ENCODE measurements around the gene NUDT14. TPM values are rescaled to one million over a fixed set of nuclear protein-coding genes. Genes with fewer than 3 reads are reported as not detected.

NUDT14 gene
- total and polyA plus RNA-seq, 2 experiments from 2014 or later: 14.8 to 38.4 TPM

DNA sequence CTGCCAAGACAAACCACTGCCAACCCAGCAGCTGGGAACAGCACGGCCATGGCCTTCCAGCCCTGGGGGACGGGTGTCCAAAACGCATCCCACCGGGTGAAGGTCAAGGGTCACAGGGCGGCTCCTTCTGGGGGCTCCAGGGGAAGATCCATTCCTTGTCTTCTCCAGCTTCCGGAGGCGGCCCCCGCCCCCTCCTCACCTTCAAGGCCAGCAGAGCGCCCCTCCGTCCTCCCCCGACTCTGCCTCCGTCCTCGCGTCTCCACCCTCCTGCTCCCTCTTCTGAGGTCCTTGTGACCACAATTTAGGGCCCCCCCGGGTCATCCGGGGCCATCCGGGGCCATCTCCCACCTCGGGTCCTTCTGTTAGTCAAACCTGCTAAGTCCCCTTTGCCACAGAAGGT lies 3.9 kb upstream of the NUDT14 start (continued):
- TF ChIP-seq, protein P1, sequence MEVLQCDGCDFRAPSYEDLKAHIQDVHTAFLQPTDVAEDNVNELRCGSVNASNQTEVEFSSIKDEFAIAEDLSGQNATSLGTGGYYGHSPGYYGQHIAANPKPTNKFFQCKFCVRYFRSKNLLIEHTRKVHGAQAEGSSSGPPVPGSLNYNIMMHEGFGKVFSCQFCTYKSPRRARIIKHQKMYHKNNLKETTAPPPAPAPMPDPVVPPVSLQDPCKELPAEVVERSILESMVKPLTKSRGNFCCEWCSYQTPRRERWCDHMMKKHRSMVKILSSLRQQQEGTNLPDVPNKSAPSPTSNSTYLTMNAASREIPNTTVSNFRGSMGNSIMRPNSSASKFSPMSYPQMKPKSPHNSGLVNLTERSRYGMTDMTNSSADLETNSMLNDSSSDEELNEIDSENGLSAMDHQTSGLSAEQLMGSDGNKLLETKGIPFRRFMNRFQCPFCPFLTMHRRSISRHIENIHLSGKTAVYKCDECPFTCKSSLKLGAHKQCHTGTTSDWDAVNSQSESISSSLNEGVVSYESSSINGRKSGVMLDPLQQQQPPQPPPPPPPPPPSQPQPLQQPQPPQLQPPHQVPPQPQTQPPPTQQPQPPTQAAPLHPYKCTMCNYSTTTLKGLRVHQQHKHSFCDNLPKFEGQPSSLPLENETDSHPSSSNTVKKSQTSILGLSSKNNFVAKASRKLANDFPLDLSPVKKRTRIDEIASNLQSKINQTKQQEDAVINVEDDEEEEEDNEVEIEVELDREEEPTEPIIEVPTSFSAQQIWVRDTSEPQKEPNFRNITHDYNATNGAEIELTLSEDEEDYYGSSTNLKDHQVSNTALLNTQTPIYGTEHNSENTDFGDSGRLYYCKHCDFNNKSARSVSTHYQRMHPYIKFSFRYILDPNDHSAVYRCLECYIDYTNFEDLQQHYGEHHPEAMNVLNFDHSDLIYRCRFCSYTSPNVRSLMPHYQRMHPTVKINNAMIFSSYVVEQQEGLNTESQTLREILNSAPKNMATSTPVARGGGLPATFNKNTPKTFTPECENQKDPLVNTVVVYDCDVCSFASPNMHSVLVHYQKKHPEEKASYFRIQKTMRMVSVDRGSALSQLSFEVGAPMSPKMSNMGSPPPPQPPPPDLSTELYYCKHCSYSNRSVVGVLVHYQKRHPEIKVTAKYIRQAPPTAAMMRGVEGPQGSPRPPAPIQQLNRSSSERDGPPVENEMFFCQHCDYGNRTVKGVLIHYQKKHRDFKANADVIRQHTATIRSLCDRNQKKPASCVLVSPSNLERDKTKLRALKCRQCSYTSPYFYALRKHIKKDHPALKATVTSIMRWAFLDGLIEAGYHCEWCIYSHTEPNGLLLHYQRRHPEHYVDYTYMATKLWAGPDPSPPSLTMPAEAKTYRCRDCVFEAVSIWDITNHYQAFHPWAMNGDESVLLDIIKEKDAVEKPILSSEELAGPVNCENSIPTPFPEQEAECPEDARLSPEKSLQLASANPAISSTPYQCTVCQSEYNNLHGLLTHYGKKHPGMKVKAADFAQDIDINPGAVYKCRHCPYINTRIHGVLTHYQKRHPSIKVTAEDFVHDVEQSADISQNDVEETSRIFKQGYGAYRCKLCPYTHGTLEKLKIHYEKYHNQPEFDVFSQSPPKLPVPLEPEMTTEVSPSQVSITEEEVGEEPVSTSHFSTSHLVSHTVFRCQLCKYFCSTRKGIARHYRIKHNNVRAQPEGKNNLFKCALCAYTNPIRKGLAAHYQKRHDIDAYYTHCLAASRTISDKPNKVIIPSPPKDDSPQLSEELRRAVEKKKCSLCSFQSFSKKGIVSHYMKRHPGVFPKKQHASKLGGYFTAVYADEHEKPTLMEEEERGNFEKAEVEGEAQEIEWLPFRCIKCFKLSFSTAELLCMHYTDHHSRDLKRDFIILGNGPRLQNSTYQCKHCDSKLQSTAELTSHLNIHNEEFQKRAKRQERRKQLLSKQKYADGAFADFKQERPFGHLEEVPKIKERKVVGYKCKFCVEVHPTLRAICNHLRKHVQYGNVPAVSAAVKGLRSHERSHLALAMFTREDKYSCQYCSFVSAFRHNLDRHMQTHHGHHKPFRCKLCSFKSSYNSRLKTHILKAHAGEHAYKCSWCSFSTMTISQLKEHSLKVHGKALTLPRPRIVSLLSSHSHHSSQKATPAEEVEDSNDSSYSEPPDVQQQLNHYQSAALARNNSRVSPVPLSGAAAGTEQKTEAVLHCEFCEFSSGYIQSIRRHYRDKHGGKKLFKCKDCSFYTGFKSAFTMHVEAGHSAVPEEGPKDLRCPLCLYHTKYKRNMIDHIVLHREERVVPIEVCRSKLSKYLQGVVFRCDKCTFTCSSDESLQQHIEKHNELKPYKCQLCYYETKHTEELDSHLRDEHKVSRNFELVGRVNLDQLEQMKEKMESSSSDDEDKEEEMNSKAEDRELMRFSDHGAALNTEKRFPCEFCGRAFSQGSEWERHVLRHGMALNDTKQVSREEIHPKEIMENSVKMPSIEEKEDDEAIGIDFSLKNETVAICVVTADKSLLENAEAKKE (CRISPR knock-in tag; IDR thresholded peaks at IDR 0.05): no peak
- TF ChIP-seq EZH2phosphoT487 (IDR thresholded peaks at IDR 0.05; ENCODE audit: unreplicated experiment) (no peak), REST (IDR thresholded peaks at IDR 0.05; ENCODE audit: unreplicated experiment) (no peak), EZH2 (IDR thresholded peaks at IDR 0.05; ENCODE audit: low read depth, unreplicated experiment) (no peak), JUNB (IDR thresholded peaks at IDR 0.05; ENCODE audit: unreplicated experiment) (no peak)

GRCh38 chr14:105184461-105184860 lies 3.3 kb upstream of the NUDT14 start:
- Histone ChIP-seq H3K9me2 (ENCODE audit: insufficient read depth) (no peaks in the 10 kb centered on the region), H3K4me3 (no peak overlapping the region), H4K20me1 (replicated peaks; ENCODE audit: insufficient read depth) (no peaks in the 10 kb centered on the region), H3K4me2 (no peak overlapping the region), H3K79me2 (replicated peaks; ENCODE audit: insufficient read depth) (no peaks in the 10 kb centered on the region), H2AFZ (no peak overlapping the region), H3K36me3 (ENCODE audit: insufficient read depth) (no peaks in the 10 kb centered on the region), H3F3A (replicated peaks; ENCODE audit: low read depth) (no peaks in the 10 kb centered on the region), H3K4me1 (ENCODE audit: insufficient read depth) (no peaks in the 10 kb centered on the region; the same call in 1 of the 2 replicates), H3K27me3 (ENCODE audit: insufficient read depth) (peaks cover 13% of the 10 kb centered on the region; the same call in 1 of the 2 replicates), H3K27ac (ENCODE audit: low read depth) (no peak overlapping the region)
- DNase-seq (ENCODE audit: low spot score): no peak
- no peak overlapping the region for H3K4me3 Mint-ChIP-seq
- H3K4me1 Mint-ChIP-seq: peaks cover 9% of the 10 kb centered on the region
- peaks cover 26% of the 10 kb centered on the region for H3K27me3 Mint-ChIP-seq (ENCODE audit: insufficient read depth, low read depth, poor library complexity)
- no peak overlapping the region for H3K27ac Mint-ChIP-seq
- no peaks in the 10 kb centered on the region for H3K36me3 Mint-ChIP-seq (ENCODE audit: low read depth)
- ATAC-seq: 0 out of 3 replicates have a peak, but pooled peaks have one; percentile 4
- H3K9me3 Mint-ChIP-seq: peaks cover 10% of the 10 kb centered on the region
- TF ChIP-seq ZNF331 (CRISPR knock-in tag; IDR thresholded peaks at IDR 0.05; ENCODE audit: low read depth) (no peak), STAT1 (IDR thresholded peaks at IDR 0.05; ENCODE audit: unreplicated experiment) (no peak), EZH2 (IDR thresholded peaks at IDR 0.05; ENCODE audit: low read depth, unreplicated experiment) (no peak), CREB1 (CRISPR knock-in tag; IDR thresholded peaks at IDR 0.05; ENCODE audit: low read depth) (no peak), POLR2AphosphoS5 (IDR thresholded peaks at IDR 0.05; ENCODE audit: low read depth) (no peak)
